Fibroblast of pulmonary artery (primary cell): ENCODE results near the gene ZDHHC9.

Experiments used
- DNase-seq: peaks from one replicate; pipeline ENCODE4 v3.0.0-alpha.2; 2010; ENCODE audit warnings: low read depth
- H3K4me3 ChIP-seq: replicated peaks from 2 replicates; pipeline ENCODE4 v1.5.1; 2011; ENCODE audit warnings: low read depth, mild to moderate bottlenecking, control low read depth, low read length, moderate library complexity
- CTCF ChIP-seq: IDR thresholded peaks from 2 replicates; pipeline ENCODE4 v1.5.1; 2011; ENCODE audit warnings: mild to moderate bottlenecking, control low read depth, low read length, inconsistent platforms; ENCODE audit errors: missing control alignments

ZDHHC9 gene

DNA sequence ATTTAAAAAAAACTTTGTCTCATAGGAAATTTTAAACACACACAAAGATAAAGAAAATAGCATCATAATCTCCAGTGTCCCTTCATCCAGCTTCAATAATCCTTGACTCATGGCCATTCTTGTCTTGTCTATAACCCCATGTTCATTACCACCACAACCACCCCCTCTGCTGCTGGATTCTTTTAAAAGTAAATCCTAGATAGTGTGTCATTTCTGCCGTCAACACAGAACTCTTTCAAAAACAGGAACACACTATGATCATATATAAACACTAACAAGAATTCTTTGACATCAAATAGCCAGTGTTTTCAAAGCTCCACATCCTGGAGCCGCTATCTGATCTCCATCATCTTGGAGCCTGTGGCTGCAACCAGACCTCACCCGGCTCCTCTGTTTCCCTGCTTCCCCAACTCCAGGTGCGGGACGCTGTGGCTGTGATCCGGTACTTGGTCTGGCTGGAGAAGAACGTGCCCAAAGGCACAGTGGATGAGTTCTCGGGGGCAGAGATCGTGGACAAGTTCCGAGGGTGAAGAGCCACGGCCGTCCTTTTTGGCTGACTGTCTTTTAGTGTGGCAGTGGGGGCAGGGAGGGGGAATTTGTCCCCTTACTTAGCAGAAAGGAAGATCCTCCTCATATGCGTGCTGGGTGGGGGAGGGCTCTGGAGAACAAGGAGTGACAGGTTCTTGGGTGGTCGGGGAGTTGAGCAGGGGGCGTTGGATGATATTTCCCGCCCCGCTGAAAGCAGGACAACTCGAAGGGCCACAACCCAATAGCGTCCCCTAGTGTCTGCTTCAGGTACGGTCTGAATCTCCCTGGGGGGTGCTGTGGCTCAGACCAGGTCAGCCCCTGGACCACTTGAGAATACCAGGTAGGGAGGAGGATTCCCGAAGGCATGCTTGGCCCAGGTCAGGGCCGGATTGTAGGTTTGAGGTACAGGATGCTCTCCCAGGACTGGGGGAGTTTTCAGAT is 89.3 kb downstream of the ZDHHC9 start:
- peak; percentile 18 for TF ChIP-seq CTCF
- no peak overlapping the region for H3K4me3 ChIP-seq
- no peak for DNase-seq
